Pancreas (tissue), 10 donors: ENCODE data around the gene CORO6. TPM values are rescaled to one million over a fixed set of nuclear protein-coding genes. Genes with fewer than 3 reads are reported as not detected.

Experiments used
- ATAC-seq, 4 donors: fragments of 200-7000 bp; cut with Tn5 transposase; one replicate each; pipeline versions ENCODE4 v1.8.0 to v1.9.1; 2020; ENCODE audit warnings: mild to moderate bottlenecking in 4 of 4, moderate library complexity in 4 of 4
- DNase-seq, 6 donors: peaks; one replicate each; pipeline ENCODE4 v3.0.0-alpha.2; 2020
- FAIRE-seq: peaks from 2 replicates; lab custom pipeline; 2012; peaks lifted over from hg19 to GRCh38; lab: Jason Lieb, UNC
- H3K27ac ChIP-seq, 4 donors: fragments of 200-600 bp; sonication (generic); 1 replicate in 3 of 4; 2 replicates in 1 of 4; pipeline versions ENCODE4 v1.5.0 to v1.8.0; 2020
- H3K27me3 ChIP-seq, 4 donors: fragments of 200-600 bp; one replicate each; pipeline ENCODE4 v1.8.0; 2021
- H3K36me3 ChIP-seq, 3 donors: fragments of 200-600 bp; sonication (generic) in 1 of 3; one replicate each; pipeline versions ENCODE4 v1.5.0 to v1.8.0; 2020 to 2021
- H3K4me1 ChIP-seq, 3 donors: fragments of 200-600 bp; one replicate each; pipeline ENCODE4 v1.8.0; 2021
- H3K4me3 ChIP-seq, 4 donors: fragments of 200-600 bp; sonication (generic) in 2 of 4; one replicate each; pipeline versions ENCODE4 v1.5.0 to v1.8.0; 2020 to 2021
- H3K9me3 ChIP-seq, 4 donors: fragments of 200-600 bp; one replicate each; pipeline ENCODE4 v1.8.0; 2021
- CTCF ChIP-seq, 4 donors: fragments of 200-600 bp; sonication (generic) in 3 of 4; IDR thresholded peaks; one replicate each; pipeline versions ENCODE4 v1.5.0 to v1.8.0; 2021; ENCODE audit warnings: antibody characterized with exemption in 4 of 4
- WGBS, 2 donors: extraction: QIAGEN DNeasy Blood & Tissue Kit; methylation state at CpG; one replicate each; pipeline ENCODE4 v1.1.7; 2013; 5-methylcytosine and 5-hydroxymethylcytosine counted together
- intact Hi-C, 3 donors: fragments of 100-400 bp; cut with DNase I; formaldehyde crosslinking; loops; one replicate each; pipeline versions ENCODE4 v1.11.1 to v1.14.2; 2022
- polyA plus RNA-seq, 2 donors: library from polyadenylated mRNA; stranded (reverse); fragments of 200-250 nt; gene quantifications; one replicate each; pipeline ENCODE4 v1.2.3, GENCODE V29; 2013
- total RNA-seq, 6 donors: library from RNA; stranded (reverse); fragmentation: NEBNext Ultra II Directional in 4 of 6; extraction: Animal tissue kit (Norgen Biotek cat#: 25700) in 4 of 6; gene quantifications; one replicate each; pipeline versions ENCODE4 v1.2.1 to v1.2.4, GENCODE V29; 2021 to 2023
- donor health status: healthy with polysubstance abuse.
- donor health status: DM: no; HTN: no; CAD: no; lungs with moderate emphysema.
- donor health status: DM: no; HTN: no; CAD: no.
- donor health status: control.
- donor health status: control.
- donor health status: Bipolar disorder and iron deficiency.
- donor health status: DM: yes; HTN: yes; CAD: no.
- donor health status: DM: no; HTN: no; CAD: no.
- donor health status: DM: no; HTN: no; CAD: no.
- donor health status: DM: yes; HTN: yes; CAD: no.

The CORO6 gene
- total and polyA plus RNA-seq, 8 donors: 0.20 to 4.4 (median 0.59) TPM

- no peak for FAIRE-seq
- 89 to 93% methylated on average over 15 to 16 of the region's 16 CpGs for WGBS, 2 donors
These were observed 39.1 kb downstream of the CORO6 start for GRCh38 chr17:29583324-29584248.

DNA sequence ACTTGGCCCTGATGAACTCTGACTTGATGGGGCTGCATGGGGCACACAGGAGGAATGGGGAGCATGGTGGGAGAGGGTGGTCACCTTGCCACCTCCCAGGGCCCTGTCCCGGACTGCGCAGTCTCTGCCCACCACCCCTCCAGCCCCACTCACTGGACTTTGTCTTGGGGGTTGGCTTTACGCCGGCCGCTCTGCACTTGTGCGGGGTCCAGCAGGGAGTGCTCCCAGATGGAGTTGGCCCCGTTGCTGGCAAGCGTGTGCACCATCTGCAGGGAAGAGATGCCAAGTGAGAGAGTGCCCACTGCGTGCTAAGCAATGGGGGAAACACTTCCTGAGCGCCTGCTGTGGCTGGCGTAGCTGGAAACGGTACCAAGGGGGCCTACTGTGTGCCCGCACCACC, 39.9 kb downstream of the CORO6 start:
- H3K36me3 ChIP-seq: no peaks in the 10 kb centered on the region
- H3K4me3 ChIP-seq: no peak overlapping the region
- DNase-seq: peak in 2 of 6 donors; percentile 3 to 56
- TF ChIP-seq CTCF (IDR thresholded peaks at IDR 0.05): no peak
- FAIRE-seq: no peak
- no peak overlapping the region for H3K27ac ChIP-seq
- intact Hi-C loops: no loop called here
- H3K27me3 ChIP-seq: no peaks in the 10 kb centered on the region
- no peak for ATAC-seq
- H3K9me3 ChIP-seq: no peaks in the 10 kb centered on the region
- no peaks in the 10 kb centered on the region for H3K4me1 ChIP-seq
- 94 to 95% methylated on average over 13 of the region's 13 CpGs for whole genome bisulfite sequencing, 2 donors

More at GRCh38 chr17:29583324-29584248, 39.1 kb downstream of the CORO6 start:
- Histone ChIP-seq H3K27me3 (no peaks in the 10 kb centered on the region), H3K36me3 (no peaks in the 10 kb centered on the region), H3K4me1 (no peaks in the 10 kb centered on the region), H3K4me3 (no peak overlapping the region), H3K9me3 (no peaks in the 10 kb centered on the region), H3K27ac (no peak overlapping the region)
- DNase-seq (peak in 2 of 6 donors; percentile 57 to 72), ATAC-seq (no peak)
- intact Hi-C loops: no loop called here
- no peak for TF ChIP-seq CTCF (IDR thresholded peaks at IDR 0.05)

DNA sequence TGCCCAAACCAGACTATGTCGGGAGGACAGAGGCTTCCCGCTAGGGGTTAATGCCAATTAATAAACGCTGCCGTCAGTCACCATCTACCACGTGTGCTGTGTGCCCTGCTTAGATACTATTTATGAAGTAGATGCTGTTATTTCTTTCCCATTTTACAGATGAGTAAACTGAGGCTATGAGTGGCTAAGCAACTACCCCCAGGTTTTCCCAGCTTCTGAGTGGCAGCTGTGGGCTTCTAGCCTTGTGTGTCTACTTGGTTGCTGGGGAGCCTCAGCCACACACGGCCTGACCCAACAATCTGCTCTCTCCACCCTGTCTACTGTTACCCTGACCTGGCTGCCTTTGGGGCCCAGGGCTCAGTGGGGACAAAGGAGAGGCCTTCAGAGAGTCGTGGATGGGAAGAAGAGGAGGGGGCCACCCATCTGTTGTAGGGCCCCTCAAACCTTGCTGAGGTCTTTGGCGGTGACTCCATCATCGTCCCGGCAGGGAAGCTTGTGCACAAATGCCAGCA, 40.4 kb downstream of the CORO6 start:
- Histone ChIP-seq H3K27ac (no peak overlapping the region), H3K4me1 (no peaks in the 10 kb centered on the region), H3K4me3 (no peak overlapping the region), H3K9me3 (no peaks in the 10 kb centered on the region), H3K36me3 (no peaks in the 10 kb centered on the region), H3K27me3 (no peaks in the 10 kb centered on the region)
- DNase-seq: peak in 1 of 6 donors; percentile 31
- no peak for TF ChIP-seq CTCF (IDR thresholded peaks at IDR 0.05)
- ATAC-seq: no peak
- intact Hi-C loops: no loop called here
- 75 to 76% methylated on average over 10 of the region's 10 CpGs for WGBS, 2 donors
- FAIRE-seq: no peak

DNA sequence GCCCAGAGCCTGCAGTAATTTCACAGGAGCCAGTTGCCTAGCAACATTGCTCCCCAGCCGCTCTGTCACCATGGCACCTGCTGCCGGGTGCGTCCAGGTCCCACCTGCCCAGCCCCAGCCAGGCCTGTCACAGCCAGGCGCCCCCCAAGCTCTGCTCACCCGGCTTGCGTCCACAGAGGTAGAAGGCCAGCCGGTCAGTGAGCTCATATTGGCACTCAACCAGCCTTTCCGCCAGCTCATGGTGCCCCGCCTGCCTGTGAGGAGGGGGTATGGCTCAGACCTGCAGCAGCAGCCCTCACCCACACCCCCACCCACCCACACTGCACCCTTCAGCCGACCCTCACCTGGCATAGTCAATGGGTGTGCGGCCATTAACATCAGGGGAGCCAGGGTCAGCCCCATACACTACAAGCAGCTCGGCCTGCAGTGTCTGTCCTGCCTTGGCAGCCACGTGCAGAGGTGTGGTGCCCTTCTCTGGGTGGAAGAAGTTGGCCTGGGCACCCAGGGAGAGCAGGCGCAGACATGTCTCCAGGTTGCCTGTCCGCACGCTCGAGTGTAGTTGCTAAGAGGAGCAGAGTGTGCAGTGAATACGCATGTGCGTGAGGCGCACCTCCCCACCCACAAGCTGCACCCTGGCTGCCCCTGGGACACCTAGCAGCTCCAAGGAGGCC, 41.0 kb downstream of the CORO6 start:
- TF ChIP-seq CTCF (IDR thresholded peaks at IDR 0.05): no peak
- H3K27me3 ChIP-seq: no peaks in the 10 kb centered on the region
- H3K4me3 ChIP-seq: no peak overlapping the region
- no peaks in the 10 kb centered on the region for H3K4me1 ChIP-seq
- FAIRE-seq (no peak), ATAC-seq (no peak), DNase-seq (peak in 4 of 6 donors; percentile 6 to 77 (median 38))
- intact Hi-C loops: no loop called here
- H3K27ac ChIP-seq: no peak overlapping the region
- WGBS, 2 donors: 81 to 82% methylated on average over 20 of the region's 20 CpGs
- no peaks in the 10 kb centered on the region for H3K36me3 ChIP-seq
- H3K9me3 ChIP-seq: no peaks in the 10 kb centered on the region
